Heart left ventricle (tissue), 16 donors: ENCODE data around the gene CBX2. TPM values are rescaled to one million over a fixed set of nuclear protein-coding genes. Genes with fewer than 3 reads are reported as not detected.
A peak's percentile ranks its signal among the peaks of the same experiment; 100 is the strongest.

Source experiments
- ATAC-seq, 4 donors: fragments of 200-7000 bp; cut with Tn5 transposase; one replicate each; pipeline ENCODE4 v1.9.1; 2020 to 2022; ENCODE audit warnings: moderate library complexity in 4 of 4, mild to moderate bottlenecking in 3 of 4, moderate number of reproducible peaks in 1 of 4
- DNase-seq, 5 donors: peaks; one replicate each; pipeline ENCODE4 v3.0.0-alpha.2; 2020
- H3K27ac ChIP-seq, 12 donors: fragments of 200-600 bp; sonication (generic) in 4 of 12; one replicate each; pipeline versions ENCODE4 v1.5.0 to v1.8.0; 2016 to 2022; ENCODE audit warnings: mild to moderate bottlenecking in 2 of 12
- H3K27me3 ChIP-seq, 9 donors: fragments of 200-600 bp; sonication (generic) in 2 of 9; one replicate each; pipeline versions ENCODE4 v1.5.1 to v1.8.0; 2016 to 2022; ENCODE audit warnings: mild to moderate bottlenecking in 3 of 9
- H3K36me3 ChIP-seq, 9 donors: fragments of 200-600 bp; sonication (generic) in 2 of 9; one replicate each; pipeline versions ENCODE4 v1.5.0 to v1.8.0; 2018 to 2022; ENCODE audit warnings: mild to moderate bottlenecking in 2 of 9
- H3K4me1 ChIP-seq, 12 donors: fragments of 200-600 bp; sonication (generic) in 4 of 12; one replicate each; pipeline versions ENCODE4 v1.5.0 to v1.8.0; 2016 to 2022; ENCODE audit warnings: mild to moderate bottlenecking in 3 of 12
- H3K4me3 ChIP-seq, 12 donors: fragments of 200-600 bp; sonication (generic) in 4 of 12; one replicate each; pipeline versions ENCODE4 v1.5.0 to v1.8.0; 2017 to 2022; ENCODE audit warnings: mild to moderate bottlenecking in 9 of 12, moderate library complexity in 4 of 12
- H3K9me3 ChIP-seq, 12 donors: fragments of 200-600 bp; sonication (generic) in 4 of 12; one replicate each; pipeline versions ENCODE4 v1.5.0 to v1.8.0; 2016 to 2022; ENCODE audit warnings: mild to moderate bottlenecking in 1 of 12
- POLR2A ChIP-seq, 2 donors: fragments of 450-650 bp; IDR thresholded peaks; one replicate each; pipeline ENCODE4 v1.6.1; 2017; ENCODE audit warnings: antibody characterized with exemption in 2 of 2, mild to moderate bottlenecking in 2 of 2, moderate library complexity in 2 of 2
- WGBS, 4 donors: extraction: QIAGEN DNeasy Blood & Tissue Kit in 2 of 4; methylation state at CpG; one replicate each; pipeline versions ENCODE4 v1.1.5 to v1.1.7; 2013 to 2018; 5-methylcytosine and 5-hydroxymethylcytosine counted together
- intact Hi-C, 10 donors: fragments of 100-400 bp; cut with DNase I; formaldehyde crosslinking; loops; one replicate each; pipeline versions ENCODE4 v1.11.1 to v1.14.2; 2022
- polyA plus RNA-seq, 2 donors: library from polyadenylated mRNA; stranded (reverse); fragments of 200-250 nt; gene quantifications; one replicate each; pipeline ENCODE4 v1.2.3, GENCODE V29; 2013
- total RNA-seq, 9 donors: library from RNA; depleted of rRNA in 2 of 9; stranded (reverse); fragments of >200 nt in 2 of 9; fragmentation: NEBNext Ultra II Directional in 3 of 9; extraction: Animal tissue kit (Norgen Biotek cat#: 25700) in 3 of 9; gene quantifications; one replicate each; pipeline versions ENCODE4 v1.1.0 to v1.2.4, GENCODE V29; 2016 to 2023
- TF ChIP-seq, protein P1 (sequence below), 12 donors: fragments of 200-600 bp; sonication (generic) in 4 of 12; IDR thresholded peaks; one replicate each; pipeline versions ENCODE4 v1.5.0 to v1.8.0; 2018 to 2022; ENCODE audit warnings: antibody characterized with exemption in 12 of 12, mild to moderate bottlenecking in 5 of 12
- donor health status: ischemic (EF 13 %, LVEDD 7.1; RV severe dilation, severe dysfunction).
- donor health status: healthy with polysubstance abuse.
- donor health status: DM: no; HTN: yes; CAD: no.
- donor health status: DM: no; HTN: no; CAD: no.
- donor health status: ischemic (EF 25% LVEDD 6.9; RV normal size, moderate dysfunction).
- donor health status: ischemic (EF 25% LVEDD 5.7; RV mildly dilated, moderate dysfunction).
- donor health status: healthy.
- donor health status: DM: yes; HTN: yes; CAD: no.
- donor health status: ischemic (EF 35%, LVEDD 5.7; RV mildly dilated, moderate dysfunction).
- donor health status: nonischemic (EF 11% LVEDD 7.7; RV severe dilation, severe dysfunction).
- donor health status: DM: yes; HTN: yes; CAD: no.
- donor health status: PGD.
- donor health status: ischemic (EF 29% LVEDD 5.4; RV normal size, mild dysfunction).
- donor health status: nonischemic (EF 23%, LVEDD 6.1; RV moderate dilation, normal function).

CBX2 gene
- total and polyA plus RNA-seq, 11 donors, result 2.4 to 4.3 (median 3.1) TPM

DNA sequence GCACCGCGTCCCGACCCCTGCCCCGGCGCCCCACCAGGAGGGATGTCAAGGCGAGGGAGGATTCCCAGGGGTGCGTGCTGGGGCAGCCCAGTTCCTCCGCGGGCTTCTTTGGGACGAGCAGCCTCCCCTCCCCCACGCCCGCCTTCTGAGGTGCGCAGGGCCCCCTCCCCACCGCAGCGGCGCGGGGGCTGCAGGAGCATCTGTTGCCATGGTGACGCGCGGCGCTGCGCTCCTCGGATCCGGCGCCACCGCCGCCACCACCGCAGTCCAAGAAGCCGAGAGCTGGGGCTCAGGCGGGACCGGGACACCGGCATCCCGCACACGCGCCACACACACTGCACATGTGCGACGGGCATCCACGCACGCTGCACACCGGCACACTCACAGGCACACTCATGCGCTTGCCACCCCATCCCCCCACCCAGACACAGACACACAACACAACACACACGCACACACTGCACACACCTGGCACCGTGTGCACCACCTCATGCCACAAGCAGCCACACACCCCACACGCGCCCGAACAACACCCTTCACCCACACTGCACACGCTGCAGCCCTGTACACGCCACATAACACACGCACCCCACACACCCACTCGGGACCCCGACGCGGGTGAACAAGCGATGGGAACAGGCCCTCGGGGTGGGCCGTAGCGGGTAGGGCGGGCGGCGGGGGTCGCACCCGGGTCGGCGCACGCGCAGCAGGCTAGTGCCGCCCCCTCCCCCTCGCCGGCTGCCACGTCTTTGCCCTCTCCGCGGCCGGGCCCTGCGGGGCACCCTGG, 30.2 kb upstream of the CBX2 start:
- WGBS, 4 donors, result 2 to 3% (median 3%) methylated on average over 13 to 74 of the region's 74 CpGs
- intact Hi-C loops, result loop anchor here in 7 of 10 donors (2.0 to 10.0 kb wide), 11 partner anchors 29 to 247 kb away; partner anchors contain the start of genes CBX4 (in 2 of the 7) and CBX8 (in 2 of the 7)

DNA sequence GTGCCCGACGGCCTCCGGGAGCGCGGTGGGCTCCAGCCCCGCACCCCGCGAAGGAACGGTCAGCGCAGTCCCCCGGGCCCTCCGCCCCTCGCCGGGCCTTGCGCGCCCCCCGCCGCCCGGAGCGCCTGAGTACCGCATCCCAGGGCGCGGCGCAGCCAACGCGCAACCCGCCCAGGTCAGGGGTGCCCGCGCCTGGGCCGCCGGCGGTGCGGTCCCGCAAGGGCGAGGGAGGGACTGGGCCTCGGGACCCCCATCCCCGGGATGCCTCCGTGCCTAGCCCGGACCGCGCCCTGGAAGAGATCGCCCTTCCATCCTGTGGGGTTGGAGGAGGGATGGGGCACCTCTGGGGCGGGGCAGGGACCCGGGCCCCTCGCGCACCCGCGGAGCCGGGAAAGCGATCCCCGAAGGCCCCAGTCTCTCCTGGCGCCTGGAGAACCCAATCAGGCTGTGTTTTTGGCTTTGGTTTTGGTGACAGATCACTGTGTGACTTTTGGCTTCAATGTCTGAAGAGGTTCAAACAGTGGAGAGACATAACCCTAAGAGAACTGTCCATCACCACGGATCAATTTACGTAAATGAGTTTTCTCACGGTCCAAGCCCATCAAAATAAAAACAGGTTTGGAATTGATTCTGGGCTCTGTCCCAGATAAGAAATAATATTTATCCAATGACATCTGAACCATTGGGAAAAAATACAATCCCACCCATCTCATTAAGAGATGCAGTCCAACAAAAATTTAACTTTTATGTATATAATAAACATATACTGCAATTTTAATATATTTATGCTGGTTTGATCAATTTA, 29.5 kb upstream of the CBX2 start:
- intact Hi-C loops, result loop anchor here in 7 of 10 donors (5.0 to 10.0 kb wide), 8 partner anchors 46 to 246 kb away; partner anchors contain the start of genes CBX4 (in 2 of the 7) and CBX8 (in 2 of the 7)
- Histone ChIP-seq H3K4me1 (peaks cover 0 to 21% (median 5%) of the 10 kb centered on the region in 12 donors), H3K27ac (no peak overlapping the region), H3K36me3 (no peaks in the 10 kb centered on the region), H3K4me3 (no peak overlapping the region), H3K27me3 (peaks cover 27 to 80% (median 66%) of the 10 kb centered on the region in 9 donors), H3K9me3 (no peaks in the 10 kb centered on the region)
- ATAC-seq, result no peak
- WGBS, 4 donors, result 5 to 24% (median 11%) methylated on average over 3 to 55 of the region's 55 CpGs
- DNase-seq, result peak in 1 of 5 donors; percentile 30
- no peak for TF ChIP-seq POLR2A (IDR thresholded peaks at IDR 0.05)
- TF ChIP-seq, protein P1, sequence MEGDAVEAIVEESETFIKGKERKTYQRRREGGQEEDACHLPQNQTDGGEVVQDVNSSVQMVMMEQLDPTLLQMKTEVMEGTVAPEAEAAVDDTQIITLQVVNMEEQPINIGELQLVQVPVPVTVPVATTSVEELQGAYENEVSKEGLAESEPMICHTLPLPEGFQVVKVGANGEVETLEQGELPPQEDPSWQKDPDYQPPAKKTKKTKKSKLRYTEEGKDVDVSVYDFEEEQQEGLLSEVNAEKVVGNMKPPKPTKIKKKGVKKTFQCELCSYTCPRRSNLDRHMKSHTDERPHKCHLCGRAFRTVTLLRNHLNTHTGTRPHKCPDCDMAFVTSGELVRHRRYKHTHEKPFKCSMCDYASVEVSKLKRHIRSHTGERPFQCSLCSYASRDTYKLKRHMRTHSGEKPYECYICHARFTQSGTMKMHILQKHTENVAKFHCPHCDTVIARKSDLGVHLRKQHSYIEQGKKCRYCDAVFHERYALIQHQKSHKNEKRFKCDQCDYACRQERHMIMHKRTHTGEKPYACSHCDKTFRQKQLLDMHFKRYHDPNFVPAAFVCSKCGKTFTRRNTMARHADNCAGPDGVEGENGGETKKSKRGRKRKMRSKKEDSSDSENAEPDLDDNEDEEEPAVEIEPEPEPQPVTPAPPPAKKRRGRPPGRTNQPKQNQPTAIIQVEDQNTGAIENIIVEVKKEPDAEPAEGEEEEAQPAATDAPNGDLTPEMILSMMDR (IDR thresholded peaks at IDR 0.05), result no peak

More for the DNA sequence above, 30.2 kb upstream of the CBX2 start:
- Histone ChIP-seq H3K9me3 (no peaks in the 10 kb centered on the region), H3K4me3 (no peak overlapping the region), H3K36me3 (no peaks in the 10 kb centered on the region), H3K27ac (no peak overlapping the region), H3K4me1 (peaks cover 0 to 21% (median 5%) of the 10 kb centered on the region in 12 donors), H3K27me3 (peaks cover 27 to 78% (median 65%) of the 10 kb centered on the region in 9 donors)
- ATAC-seq, result peak in 1 of 4 donors; percentile 11
- TF ChIP-seq POLR2A (IDR thresholded peaks at IDR 0.05), result no peak
- TF ChIP-seq, protein P1 (IDR thresholded peaks at IDR 0.05), result no peak
- DNase-seq, result peak in 1 of 5 donors; percentile 46

DNA sequence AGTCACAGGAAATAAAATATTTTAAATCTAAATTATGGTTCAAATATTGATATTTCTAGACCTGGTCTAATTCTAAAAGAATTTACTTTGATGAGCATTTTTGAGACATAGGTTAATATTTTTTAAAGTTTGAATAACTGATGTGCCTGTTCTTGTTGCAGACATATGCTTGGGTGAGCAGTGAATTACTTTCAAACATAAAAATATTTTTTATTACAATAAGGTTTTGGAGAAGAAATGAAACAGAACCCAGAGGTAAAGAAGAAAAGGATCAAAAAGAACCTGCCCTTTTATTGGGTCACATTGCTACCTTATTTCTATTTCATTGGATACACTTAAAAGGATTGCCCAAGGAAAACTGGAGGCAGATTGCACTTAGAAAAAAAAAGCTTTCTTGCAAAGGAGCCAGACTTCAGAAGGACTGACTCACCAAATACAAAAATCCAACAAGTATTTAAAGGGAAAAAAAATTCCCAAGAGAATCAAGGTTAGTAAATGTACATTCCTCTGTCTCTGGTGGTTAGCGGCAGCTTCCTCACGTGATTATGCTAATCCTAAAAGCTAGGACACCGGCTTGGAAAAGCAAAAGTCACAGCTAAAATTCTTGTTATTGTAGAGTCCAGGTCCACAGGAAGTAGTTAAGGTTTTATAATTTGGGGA, 28.7 kb upstream of the CBX2 start:
- Histone ChIP-seq H3K4me3 (no peak overlapping the region), H3K4me1 (peaks cover 0 to 21% (median 5%) of the 10 kb centered on the region in 12 donors), H3K27ac (no peak overlapping the region), H3K36me3 (no peaks in the 10 kb centered on the region), H3K9me3 (no peaks in the 10 kb centered on the region), H3K27me3 (peaks cover 27 to 88% (median 72%) of the 10 kb centered on the region in 9 donors)
- intact Hi-C loops, result loop anchor here in 7 of 10 donors (5.0 to 10.0 kb wide), 8 partner anchors 46 to 246 kb away; partner anchors contain the start of genes CBX4 (in 2 of the 7) and CBX8 (in 2 of the 7)
- no peak for DNase-seq
- ATAC-seq, result no peak
- 51 to 67% (median 61%) methylated on average over 3 of the region's 3 CpGs for WGBS, 4 donors
- TF ChIP-seq, protein P1 (IDR thresholded peaks at IDR 0.05), result no peak
- TF ChIP-seq POLR2A (IDR thresholded peaks at IDR 0.05), result no peak
